Psoas muscle (tissue), 8 donors: Measurements from ENCODE around the gene TMEM179B. TPM values are rescaled to one million over a fixed set of nuclear protein-coding genes. Genes with fewer than 3 reads are reported as not detected.

Source experiments
- ATAC-seq, 4 donors: fragments of 200-7000 bp; cut with Tn5 transposase; one replicate each; pipeline ENCODE4 v1.9.1; 2020; ENCODE audit warnings: moderate library complexity in 3 of 4, mild to moderate bottlenecking in 2 of 4
- DNase-seq, 2 donors: peaks; one replicate each; pipeline ENCODE4 v3.0.0-alpha.2; 2020
- H3K27ac ChIP-seq: fragments of 200-600 bp; one replicate; pipeline ENCODE4 v1.8.0; 2022
- H3K27me3 ChIP-seq, 3 donors: fragments of 200-600 bp in 1 of 3; one replicate each; pipeline versions ENCODE4 v1.6.1 to v1.8.0; 2013 to 2022; ENCODE audit warnings: low read length in 2 of 3, mild to moderate bottlenecking in 2 of 3, moderate library complexity in 1 of 3; ENCODE audit not compliant: insufficient read depth in 3 of 3
- H3K36me3 ChIP-seq, 2 donors: fragments of 200-600 bp in 1 of 2; one replicate each; pipeline versions ENCODE4 v1.6.1 to v1.8.0; 2013 to 2022; ENCODE audit warnings: low read depth in 1 of 2, mild to moderate bottlenecking in 1 of 2, moderate library complexity in 1 of 2; ENCODE audit not compliant: insufficient read depth in 1 of 2
- H3K4me1 ChIP-seq: fragments of 200-600 bp; one replicate; pipeline ENCODE4 v1.8.0; 2022
- H3K4me3 ChIP-seq: fragments of 200-600 bp; one replicate; pipeline ENCODE4 v1.8.0; 2022; ENCODE audit warnings: mild to moderate bottlenecking
- H3K9me3 ChIP-seq: fragments of 200-600 bp; one replicate; pipeline ENCODE4 v1.8.0; 2022
- WGBS, 3 donors: extraction: QIAGEN DNeasy Blood & Tissue Kit; methylation state at CpG; one replicate each; pipeline versions ENCODE4 v1.1.6 to v1.1.7; 2013; 5-methylcytosine and 5-hydroxymethylcytosine counted together
- intact Hi-C, 2 donors: fragments of 100-400 bp; cut with DNase I; formaldehyde crosslinking; loops; one replicate each; pipeline versions ENCODE4 v1.11.0 to v1.14.2; 2022
- polyA plus RNA-seq, 3 donors: library from polyadenylated mRNA; stranded (reverse); fragments of 200-250 nt; gene quantifications; one replicate each; pipeline ENCODE4 v1.2.3, GENCODE V29; 2013
- total RNA-seq, 4 donors: library from RNA; stranded (reverse); fragmentation: NEBNext Ultra II Directional in 2 of 4; extraction: Animal tissue kit (Norgen Biotek cat#: 25700) in 2 of 4; gene quantifications; one replicate each; pipeline versions ENCODE4 v1.2.1 to v1.2.4, GENCODE V29; 2021 to 2023
- TF ChIP-seq, protein P1 (sequence below): fragments of 200-600 bp; IDR thresholded peaks from one replicate; pipeline ENCODE4 v1.8.0; 2022; ENCODE audit warnings: antibody characterized with exemption
- donor health status: healthy with polysubstance abuse.
- donor health status: DM: no; HTN: no; CAD: no; lungs with moderate emphysema.
- donor health status: Bipolar disorder and iron deficiency.
- donor health status: healthy.
- donor health status: DM: yes; HTN: yes; CAD: no.
- donor health status: DM: no; HTN: no; CAD: no.
- donor health status: DM: no; HTN: no; CAD: no.
- donor health status: DM: yes; HTN: yes; CAD: no.

TMEM179B gene
- total and polyA plus RNA-seq, 7 donors = 12.2 to 42.0 (median 18.5) TPM

DNA sequence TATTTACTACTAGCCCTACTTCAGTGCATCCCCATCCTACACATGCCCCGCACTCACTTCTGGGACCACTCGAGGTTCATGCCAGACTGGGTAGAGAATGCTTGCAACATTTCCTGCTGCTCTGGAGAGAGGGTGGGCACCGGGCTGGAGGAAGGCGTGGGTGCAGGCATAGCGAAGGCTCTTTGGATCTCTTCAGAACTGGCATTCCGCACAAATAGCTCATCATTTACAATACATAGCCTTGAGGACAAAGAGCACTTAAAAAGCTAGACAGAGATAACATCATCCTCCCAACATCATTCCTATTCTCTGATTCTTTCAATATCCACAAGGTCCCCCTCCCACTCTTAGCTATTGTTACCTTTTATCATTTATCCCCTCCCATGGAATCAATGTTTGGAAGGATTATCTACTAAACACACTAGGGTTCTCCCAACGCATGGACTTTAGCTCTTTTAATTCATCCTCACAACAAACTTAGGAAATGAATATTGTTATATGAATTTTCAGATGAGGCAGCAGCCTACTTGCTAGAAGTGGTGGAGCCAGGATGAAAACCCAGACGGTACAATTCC is 7.1 kb downstream of the TMEM179B start:
- WGBS, 3 donors = 86 to 93% (median 91%) methylated on average over 8 of the region's 8 CpGs
- ATAC-seq (no peak), DNase-seq (no peak)
- Histone ChIP-seq H3K9me3 (no peaks in the 10 kb centered on the region), H3K27ac (no peak overlapping the region), H3K36me3 (peaks cover 9 to 89% of the 10 kb centered on the region in 2 donors), H3K27me3 (no peaks in the 10 kb centered on the region), H3K4me3 (no peak overlapping the region), H3K4me1 (peaks cover 13% of the 10 kb centered on the region)
- TF ChIP-seq, protein P1, sequence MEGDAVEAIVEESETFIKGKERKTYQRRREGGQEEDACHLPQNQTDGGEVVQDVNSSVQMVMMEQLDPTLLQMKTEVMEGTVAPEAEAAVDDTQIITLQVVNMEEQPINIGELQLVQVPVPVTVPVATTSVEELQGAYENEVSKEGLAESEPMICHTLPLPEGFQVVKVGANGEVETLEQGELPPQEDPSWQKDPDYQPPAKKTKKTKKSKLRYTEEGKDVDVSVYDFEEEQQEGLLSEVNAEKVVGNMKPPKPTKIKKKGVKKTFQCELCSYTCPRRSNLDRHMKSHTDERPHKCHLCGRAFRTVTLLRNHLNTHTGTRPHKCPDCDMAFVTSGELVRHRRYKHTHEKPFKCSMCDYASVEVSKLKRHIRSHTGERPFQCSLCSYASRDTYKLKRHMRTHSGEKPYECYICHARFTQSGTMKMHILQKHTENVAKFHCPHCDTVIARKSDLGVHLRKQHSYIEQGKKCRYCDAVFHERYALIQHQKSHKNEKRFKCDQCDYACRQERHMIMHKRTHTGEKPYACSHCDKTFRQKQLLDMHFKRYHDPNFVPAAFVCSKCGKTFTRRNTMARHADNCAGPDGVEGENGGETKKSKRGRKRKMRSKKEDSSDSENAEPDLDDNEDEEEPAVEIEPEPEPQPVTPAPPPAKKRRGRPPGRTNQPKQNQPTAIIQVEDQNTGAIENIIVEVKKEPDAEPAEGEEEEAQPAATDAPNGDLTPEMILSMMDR = no peak
- intact Hi-C loops = loop anchor here in 1 of 2 donors (2.0 kb wide), 1 partner anchor 23 kb away; no protein-coding TSS in a partner anchor

DNA sequence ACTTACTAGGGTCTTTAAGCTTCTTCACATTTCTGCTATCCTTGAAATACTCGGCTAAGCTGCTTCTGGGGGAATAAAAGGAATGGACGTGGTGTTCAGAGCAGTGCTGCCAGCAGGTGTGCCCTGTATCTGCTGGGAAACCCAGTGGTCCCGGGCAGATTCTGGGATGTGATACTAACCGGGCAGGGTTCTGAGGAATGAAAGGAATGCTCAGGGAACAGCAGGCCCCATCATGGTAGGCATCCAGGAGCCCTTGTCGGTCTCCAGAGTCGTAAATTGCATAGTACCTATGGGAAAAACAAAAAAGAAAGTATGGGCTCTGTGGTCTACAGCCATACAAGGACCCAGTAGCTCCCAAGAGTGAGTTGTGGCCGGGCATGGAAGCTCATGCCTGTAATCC is 9.1 kb downstream of the TMEM179B start:
- no peaks in the 10 kb centered on the region for H3K27me3 ChIP-seq
- H3K36me3 ChIP-seq = peaks cover 18 to 93% of the 10 kb centered on the region in 2 donors
- ATAC-seq = no peak
- no peak for DNase-seq
- no peaks in the 10 kb centered on the region for H3K9me3 ChIP-seq
- TF ChIP-seq, protein P1 = no peak
- intact Hi-C loops = loop anchor here in 1 of 2 donors (5.0 kb wide), 1 partner anchor 36 kb away; the partner anchor contains the start of genes STX5 and TEX54
- H3K4me1 ChIP-seq = peaks cover under 1% of the 10 kb centered on the region
- H3K27ac ChIP-seq = no peak overlapping the region
- no peak overlapping the region for H3K4me3 ChIP-seq
- 80 to 83% (median 82%) methylated on average over 7 of the region's 7 CpGs for WGBS, 3 donors

DNA sequence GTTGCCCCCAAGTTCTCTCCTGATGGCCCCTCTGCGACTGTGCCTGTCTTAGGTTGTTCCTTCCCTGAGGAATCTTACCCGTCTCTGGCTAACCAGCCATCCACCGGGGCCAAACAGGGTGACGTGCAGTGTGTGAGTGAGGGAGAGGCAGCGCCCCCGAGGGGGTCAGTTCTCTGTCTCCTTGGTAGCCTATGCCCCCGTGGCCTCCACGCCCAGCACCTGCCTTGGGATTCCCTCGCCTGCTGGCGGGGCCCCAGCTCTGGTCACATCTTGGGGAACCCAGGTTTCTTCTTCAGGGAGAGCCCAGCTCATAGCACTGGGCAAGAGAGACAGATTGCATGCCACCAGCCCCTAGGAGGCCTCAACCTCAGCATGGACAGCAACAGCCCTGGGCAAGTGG is 12.3 kb downstream of the TMEM179B start:
- intact Hi-C loops = loop anchor here in 1 of 2 donors (5.0 kb wide), 1 partner anchor 33 kb away; the partner anchor contains the start of genes STX5 and TEX54
- peaks cover 11% of the 10 kb centered on the region for H3K4me1 ChIP-seq
- H3K9me3 ChIP-seq = no peaks in the 10 kb centered on the region
- 87 to 90% (median 88%) methylated on average over 10 of the region's 10 CpGs for WGBS, 3 donors
- ATAC-seq = no peak
- no peaks in the 10 kb centered on the region for H3K27me3 ChIP-seq
- DNase-seq = no peak
- peaks cover 21 to 93% of the 10 kb centered on the region in 2 donors for H3K36me3 ChIP-seq
- H3K4me3 ChIP-seq = no peak overlapping the region
- TF ChIP-seq, protein P1 = no peak
- H3K27ac ChIP-seq = no peak overlapping the region

DNA sequence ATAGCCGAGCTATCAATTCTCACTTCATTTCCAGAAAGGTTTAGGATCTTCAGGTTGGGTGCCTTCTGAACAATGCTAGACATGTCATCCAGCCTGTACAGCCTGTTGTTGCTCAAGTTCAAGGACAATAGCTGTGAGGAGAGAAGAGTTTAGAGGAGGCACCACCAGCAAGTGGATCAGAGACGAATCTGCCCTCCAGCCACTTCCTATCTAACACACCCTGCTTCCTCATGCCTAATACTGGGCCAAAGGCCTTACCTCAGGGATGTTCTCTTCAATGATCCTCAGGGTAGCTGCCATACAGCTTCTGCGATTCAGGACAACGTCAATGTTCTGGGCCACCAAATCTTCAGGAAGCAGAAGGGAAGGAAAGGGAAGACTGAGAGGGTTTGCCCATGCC is 13.9 kb downstream of the TMEM179B start:
- Histone ChIP-seq H3K4me1 (peaks cover 14% of the 10 kb centered on the region), H3K27me3 (no peaks in the 10 kb centered on the region), H3K27ac (no peak overlapping the region), H3K9me3 (no peaks in the 10 kb centered on the region), H3K4me3 (no peak overlapping the region), H3K36me3 (peaks cover 21 to 77% of the 10 kb centered on the region in 2 donors)
- DNase-seq (peak in 1 of 2 donors; percentile 2), ATAC-seq (no peak)
- WGBS, 3 donors = 81 to 87% (median 87%) methylated on average over 4 of the region's 4 CpGs
- intact Hi-C loops = loop anchor here in 1 of 2 donors (5.0 kb wide), 1 partner anchor 36 kb away; the partner anchor contains the start of gene WDR74
- TF ChIP-seq, protein P1 = no peak
